GM08714 (cell line): ENCODE results near the gene NSD2.
A peak's percentile ranks its signal among the peaks of the same experiment; 100 is the strongest.

ENCODE experiments used
- H3K4me3 ChIP-seq: fragments of 200-500 bp; sonication (Bioruptor generic); 2 replicates; pipeline ENCODE4 v1.5.1; 2014; ENCODE audit warnings: mild to moderate bottlenecking, low read length, inconsistent platforms
- ZNF274 ChIP-seq: IDR thresholded peaks from 2 replicates; pipeline ENCODE4 v1.6.1; 2012; ENCODE audit warnings: mild to moderate bottlenecking, low read depth, low read length

Gene NSD2

GRCh38 chr4:1864076-1865008, 6.9 kb upstream of the NSD2 start:
- H3K4me3 ChIP-seq: no peak overlapping the region
- TF ChIP-seq ZNF274: no peak

GRCh38 chr4:1866189-1866661, 5.0 kb upstream of the NSD2 start:
- TF ChIP-seq ZNF274: no peak
- H3K4me3 ChIP-seq: no peak overlapping the region

- no peak for TF ChIP-seq ZNF274
- no peak overlapping the region for H3K4me3 ChIP-seq
Observed at GRCh38 chr4:1868293-1868692, 2.9 kb upstream of the NSD2 start.

- no peak for TF ChIP-seq ZNF274
- no peak overlapping the region for H3K4me3 ChIP-seq
Observed at GRCh38 chr4:1868912-1869311, 2.3 kb upstream of the NSD2 start.

GRCh38 chr4:1869530-1870327, 1.5 kb upstream of the NSD2 start:
- no peak for TF ChIP-seq ZNF274
- peak overlapping the region; percentile 94; the same call in 1 of the 2 replicates for H3K4me3 ChIP-seq

GRCh38 chr4:1870328-1870577, 940 bp upstream of the NSD2 start:
- TF ChIP-seq ZNF274: no peak
- H3K4me3 ChIP-seq: peak overlapping the region; percentile 94; the same call in 1 of the 2 replicates

GRCh38 chr4:1871471-1872021, 353 bp downstream of the NSD2 start:
- peak overlapping the region; percentile 100 for H3K4me3 ChIP-seq
- TF ChIP-seq ZNF274: no peak

GRCh38 chr4:1872870-1873269, 1.7 kb downstream of the NSD2 start:
- H3K4me3 ChIP-seq: peak overlapping the region; percentile 100
- TF ChIP-seq ZNF274: no peak

GRCh38 chr4:1873291-1873690, 2.1 kb downstream of the NSD2 start:
- peak overlapping the region; percentile 100; the same call in 1 of the 2 replicates for H3K4me3 ChIP-seq
- TF ChIP-seq ZNF274: no peak

- no peak for TF ChIP-seq ZNF274
- no peak overlapping the region for H3K4me3 ChIP-seq
Observed at GRCh38 chr4:1873776-1874175, 2.6 kb downstream of the NSD2 start.

GRCh38 chr4:1874201-1874600, 3.0 kb downstream of the NSD2 start:
- TF ChIP-seq ZNF274: no peak
- no peak overlapping the region for H3K4me3 ChIP-seq

GRCh38 chr4:1879485-1879884, 8.3 kb downstream of the NSD2 start:
- TF ChIP-seq ZNF274: no peak
- H3K4me3 ChIP-seq: no peak overlapping the region

GRCh38 chr4:1880332-1880731, 9.1 kb downstream of the NSD2 start:
- no peak overlapping the region for H3K4me3 ChIP-seq
- no peak for TF ChIP-seq ZNF274

- no peak overlapping the region for H3K4me3 ChIP-seq
- TF ChIP-seq ZNF274: no peak
Observed at GRCh38 chr4:1882850-1883271, 11.7 kb downstream of the NSD2 start.
